Activated T-cell treated with anti-CD3 and anti-CD28 coated beads for 4 hours (primary cell): Measurements from ENCODE around the gene ATRX.
"Not testable (repeated sequence)": the region's sequence is repeated elsewhere in the genome, so short reads cannot be mapped to it uniquely, and the experiment has no call there.

Experiments used
- DNase-seq: peaks from one replicate; pipeline ENCODE4 v3.0.0-alpha.2; 2020

The ATRX gene

DNA sequence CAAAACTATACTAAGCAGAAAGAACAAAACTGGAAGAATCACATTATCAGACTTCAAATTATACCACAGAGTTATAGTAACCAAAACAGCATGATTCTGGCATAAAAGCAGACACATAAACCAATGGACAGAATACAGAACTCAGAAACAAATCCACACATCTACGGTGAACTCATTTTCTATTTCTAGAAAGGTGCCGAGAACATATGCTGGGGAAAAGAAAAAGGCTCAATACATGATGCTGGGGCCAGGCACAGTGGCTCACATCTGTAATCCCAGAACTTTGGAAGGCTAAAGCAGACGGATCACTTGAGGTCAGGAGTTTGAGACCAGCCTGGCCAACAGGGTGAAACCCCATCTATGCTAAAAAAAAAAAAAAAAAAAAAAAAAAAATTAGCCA is 52.7 kb downstream of the ATRX start:
- DNase-seq: no peak

DNA sequence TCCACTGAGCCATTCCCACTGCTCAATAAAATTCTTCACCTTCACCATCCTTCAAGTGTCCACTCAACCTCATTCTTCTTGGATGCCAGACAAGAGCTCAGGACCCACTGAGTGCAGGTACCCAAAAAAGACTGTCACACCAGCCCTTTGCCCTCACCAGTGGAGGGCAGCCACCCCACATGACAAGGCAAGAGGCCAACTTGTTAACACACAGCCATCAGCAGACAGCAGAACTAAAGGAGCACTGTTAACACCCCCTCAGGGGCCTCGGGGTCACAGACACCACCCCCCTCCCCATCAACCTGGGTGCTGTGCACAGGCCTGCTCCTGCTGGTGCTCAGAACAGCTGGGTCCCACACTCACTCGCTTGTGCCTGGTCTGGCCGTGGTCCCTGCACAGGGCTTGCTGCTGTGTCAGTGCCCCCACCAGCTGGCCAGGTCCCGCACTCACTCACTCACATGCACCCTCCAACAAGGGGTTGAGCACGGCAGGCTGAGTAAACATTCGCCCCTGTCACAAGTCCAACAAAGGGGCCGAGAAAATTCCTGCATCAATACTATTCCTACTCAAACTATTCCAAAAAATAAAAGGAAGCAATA is 54.1 kb downstream of the ATRX start:
- DNase-seq: no peak

DNA sequence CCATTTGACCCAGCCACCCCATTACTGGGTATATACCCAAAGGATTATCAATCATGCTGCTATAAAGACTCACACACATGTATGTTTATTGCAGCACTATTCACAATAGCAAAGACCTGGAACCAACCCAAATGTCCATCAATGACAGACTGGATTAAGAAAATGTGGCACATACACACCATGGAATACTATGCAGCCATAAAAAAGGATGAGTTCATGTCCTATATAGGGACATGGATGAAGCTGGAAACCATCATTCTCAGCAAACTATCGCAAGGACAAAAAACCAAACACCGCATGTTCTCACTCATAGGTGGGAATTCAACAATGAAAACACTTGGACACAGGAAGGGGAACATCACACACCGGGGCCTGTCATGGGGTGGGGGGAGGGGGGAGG is 59.9 kb downstream of the ATRX start:
- not testable (repeated sequence) for DNase-seq

DNA sequence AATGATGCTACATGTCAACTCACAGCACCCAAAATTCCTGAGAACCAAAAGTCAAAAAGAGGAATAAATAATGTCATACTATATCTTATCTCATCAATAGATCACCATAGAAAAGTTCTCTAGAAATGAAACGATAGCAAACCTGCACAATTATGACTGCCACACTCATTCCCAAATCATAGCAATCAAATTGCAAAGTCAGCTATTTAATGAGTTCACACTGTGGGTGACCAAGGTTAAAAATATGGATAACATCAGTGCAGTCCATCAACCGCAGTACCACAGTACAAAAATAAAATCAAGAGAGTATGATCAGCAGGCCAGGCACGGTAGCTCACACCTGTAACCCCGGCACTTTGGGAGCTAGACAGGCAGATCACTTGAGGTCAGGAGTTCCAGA is 62.3 kb downstream of the ATRX start:
- DNase-seq: no peak

GRCh38 chrX:77719388-77719787 is 66.6 kb downstream of the ATRX start:
- DNase-seq: no peak

DNA sequence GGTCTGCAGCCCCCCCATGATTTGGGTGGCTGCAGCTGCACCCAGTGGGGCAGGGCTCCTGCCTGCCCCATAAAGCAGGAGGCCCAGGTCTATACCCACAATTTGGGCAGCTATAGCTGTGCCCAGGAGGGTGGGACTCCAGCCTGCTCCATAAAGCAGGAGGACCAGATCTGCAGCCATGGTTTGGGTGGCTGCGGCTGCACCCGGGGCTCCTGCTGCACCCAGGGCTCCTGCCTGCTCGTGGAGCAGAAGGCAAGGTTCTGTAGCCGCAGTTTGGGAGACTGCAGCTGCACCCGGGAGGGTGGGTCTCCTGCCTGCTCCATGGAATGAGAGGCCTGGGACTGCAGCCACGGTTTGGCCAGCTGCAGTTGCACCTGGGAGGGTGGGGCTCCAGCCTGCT is 81.1 kb downstream of the ATRX start:
- DNase-seq: no peak

DNA sequence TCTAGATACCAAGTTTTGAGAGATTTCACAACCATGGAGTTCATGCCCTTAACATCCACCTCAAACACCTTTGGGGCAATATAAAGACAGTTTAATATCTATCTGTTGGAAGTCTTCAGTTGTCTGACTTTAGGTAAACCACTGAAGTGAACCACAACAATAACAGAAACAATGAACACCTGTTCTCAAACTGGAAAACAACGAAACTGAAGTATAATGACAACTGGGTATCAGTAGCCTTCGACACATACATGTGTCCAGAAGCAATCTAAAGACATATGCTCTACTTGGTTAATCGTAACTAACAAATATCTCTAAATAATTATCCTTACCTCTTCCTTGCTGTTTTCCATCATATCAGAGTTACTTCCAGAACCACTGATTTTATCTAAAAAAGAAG is 87.8 kb downstream of the ATRX start:
- DNase-seq: no peak

- no peak for DNase-seq
Observed at GRCh38 chrX:77694491-77694890, 91.5 kb downstream of the ATRX start.

- no peak for DNase-seq
Observed at GRCh38 chrX:77693594-77693993, 92.4 kb downstream of the ATRX start.

- no peak for DNase-seq
Observed at GRCh38 chrX:77691916-77692315, 94.1 kb downstream of the ATRX start.

DNA sequence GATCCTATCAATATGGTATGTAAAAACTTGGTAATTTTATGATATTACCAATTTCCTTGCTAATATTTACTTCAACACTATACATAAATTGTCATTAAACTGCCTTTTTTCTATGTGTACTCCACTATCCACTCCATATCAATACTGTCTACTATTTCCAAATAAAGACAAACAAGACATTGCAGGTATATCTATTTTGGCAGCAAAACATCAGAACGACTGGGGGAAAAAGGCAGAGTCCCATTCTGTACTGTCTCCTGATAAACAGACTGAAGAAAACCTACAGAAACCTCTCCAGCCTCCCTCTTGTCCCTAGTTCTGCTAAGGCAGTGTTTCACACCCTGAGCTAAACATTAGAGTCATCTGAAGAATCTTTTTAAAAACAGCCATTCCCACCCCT is 96.6 kb downstream of the ATRX start:
- DNase-seq: no peak

DNA sequence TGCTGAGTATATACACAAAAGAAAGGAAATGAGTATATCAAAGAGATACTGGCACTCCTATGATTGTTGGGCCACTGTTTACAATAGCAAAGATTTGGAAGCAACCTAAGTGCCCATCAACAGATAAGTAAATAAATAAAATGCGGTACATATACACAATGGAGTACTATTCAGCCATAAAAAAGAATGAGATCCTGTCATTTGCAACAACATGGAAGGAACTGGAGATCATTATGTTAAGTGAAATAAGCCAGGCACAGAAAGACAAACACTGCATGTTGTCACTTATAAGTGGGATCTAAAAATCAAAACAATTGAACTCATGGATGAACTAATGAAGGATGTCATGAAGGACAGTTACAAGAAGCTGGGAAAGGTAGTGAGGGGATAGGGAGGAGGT is 100.3 kb downstream of the ATRX start:
- not testable (repeated sequence) for DNase-seq

- DNase-seq: no peak
Observed at GRCh38 chrX:77679144-77679543, 106.9 kb downstream of the ATRX start.

- DNase-seq: no peak
Observed at GRCh38 chrX:77675986-77676385, 110.0 kb downstream of the ATRX start.

- DNase-seq: no peak
Observed at GRCh38 chrX:77668391-77669237, 117.4 kb downstream of the ATRX start.

DNA sequence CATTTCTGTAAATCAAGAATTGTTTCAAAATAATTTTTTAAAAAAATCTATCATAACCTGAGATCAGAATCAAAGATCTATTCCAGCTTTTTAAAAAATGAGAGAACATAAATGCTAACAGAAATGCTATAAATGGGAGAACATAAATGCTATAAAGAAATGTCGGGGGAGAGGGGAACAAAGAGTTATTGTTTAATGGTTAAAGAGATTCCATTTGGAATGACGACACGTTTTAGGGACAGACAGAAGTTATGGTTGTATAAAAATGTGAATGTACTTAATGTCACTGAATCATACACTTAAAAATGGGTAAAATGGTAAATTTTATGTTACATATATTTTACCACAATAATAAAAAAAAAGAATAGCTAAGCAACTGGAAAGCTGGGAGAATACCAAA is 127.1 kb downstream of the ATRX start:
- DNase-seq: no peak

DNA sequence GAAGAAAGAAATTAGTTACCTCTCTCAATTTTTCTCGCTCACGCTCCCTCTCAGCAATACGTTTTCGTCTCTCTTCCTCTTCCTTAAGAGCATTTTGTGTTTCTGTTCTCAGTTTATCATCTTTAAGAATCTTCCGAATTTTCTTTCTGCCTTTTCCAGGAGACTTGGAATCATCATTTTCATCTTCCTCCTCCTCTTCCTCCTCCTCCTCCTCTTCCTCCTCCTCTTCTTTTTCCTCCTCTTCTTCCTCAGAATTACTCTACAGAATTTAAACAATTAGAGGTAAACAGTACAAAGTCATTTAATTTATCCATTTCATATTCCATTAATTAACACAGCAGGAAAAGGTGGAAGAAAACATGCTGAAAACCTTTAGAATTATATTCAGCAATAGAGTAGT is 133.9 kb downstream of the ATRX start:
- no peak for DNase-seq

DNA sequence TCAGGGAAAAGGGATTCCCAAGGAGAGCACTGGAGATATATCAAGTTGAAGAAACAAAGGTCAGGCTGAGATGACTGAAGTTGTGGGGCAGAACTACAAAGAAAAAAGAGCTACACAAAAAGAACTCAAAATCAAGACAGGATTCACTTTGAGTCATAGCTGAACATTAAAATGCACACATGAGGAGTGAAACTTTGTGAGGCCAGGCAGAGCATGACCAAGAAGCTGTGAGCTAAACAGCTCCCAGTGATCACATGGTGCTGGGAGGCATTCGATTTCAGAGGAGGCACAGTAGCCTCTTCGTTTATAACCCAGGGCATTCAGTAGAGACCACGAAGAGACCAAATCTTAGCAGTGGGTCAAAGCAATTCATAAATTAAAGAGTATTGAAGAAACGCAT is 145.3 kb downstream of the ATRX start:
- no peak for DNase-seq

- no peak for DNase-seq
Observed at GRCh38 chrX:77639820-77640219, 146.2 kb downstream of the ATRX start.

DNA sequence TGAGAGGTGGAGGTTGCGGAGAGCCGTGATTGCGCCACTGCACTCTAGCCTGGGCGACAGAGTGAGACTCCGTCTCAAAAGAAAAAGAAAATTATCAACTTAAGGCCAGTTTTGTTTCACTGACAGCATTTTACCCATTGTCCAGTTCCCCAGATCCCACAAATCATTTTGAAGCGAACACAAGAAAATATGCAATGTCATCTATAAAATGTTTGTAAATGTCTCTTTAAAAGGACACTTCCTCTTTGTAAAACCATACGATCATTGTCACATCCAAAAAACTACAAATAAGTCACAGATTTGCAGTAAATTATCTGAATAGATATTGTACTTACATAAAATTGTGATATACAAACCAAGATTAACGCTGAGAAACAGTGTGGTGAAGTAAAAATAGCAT is 147.6 kb downstream of the ATRX start:
- no peak for DNase-seq

- no peak for DNase-seq
Observed at GRCh38 chrX:77635373-77635772, 150.6 kb downstream of the ATRX start.

- DNase-seq: no peak
Observed at GRCh38 chrX:77628294-77629025, 157.6 kb downstream of the ATRX start.

GRCh38 chrX:77622672-77623071 is 163.3 kb downstream of the ATRX start:
- no peak for DNase-seq

DNA sequence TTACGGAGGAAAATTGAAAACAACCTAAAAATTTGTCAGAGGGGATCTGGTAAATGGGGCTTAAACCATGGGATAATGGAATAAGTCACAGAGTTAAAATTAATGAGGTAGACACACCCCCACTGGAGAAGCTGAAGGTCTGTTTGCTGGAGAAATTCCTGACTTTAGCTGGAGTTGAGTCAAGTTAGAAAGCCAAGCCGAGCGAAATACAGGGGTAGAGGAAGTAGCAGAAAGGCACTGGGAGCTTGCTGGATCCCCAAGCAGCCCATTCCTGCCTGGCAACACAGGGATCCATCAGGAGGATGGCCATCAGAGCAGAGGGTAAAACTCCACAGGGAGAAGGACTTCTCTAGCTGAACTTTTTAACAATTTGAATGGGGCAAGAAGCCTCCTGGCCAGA is 163.8 kb downstream of the ATRX start:
- no peak for DNase-seq
